MCF 10A (cell line): ENCODE measurements around the gene OR8J1. TPM values are rescaled to one million over a fixed set of nuclear protein-coding genes. Genes with fewer than 3 reads are reported as not detected.

Source experiments
- Bru-seq: library from RNA; stranded (reverse); fragments of 400-500 nt; gene quantifications from one replicate; lab custom pipeline; 2021; lab: Mats Ljungman, UMichigan
- BruChase-seq, 2 experiments: library from RNA; stranded (reverse); fragments of 400-500 nt; gene quantifications; one replicate each; lab custom pipeline; 2021; lab: Mats Ljungman, UMichigan
- BruUV-seq: library from RNA; stranded (reverse); fragments of 400-500 nt; replicated peaks from 2 replicates; lab custom pipeline; 2021; lab: Mats Ljungman, UMichigan
- CTCF ChIA-PET: fragments of 300-600 bp; sonication (Branson Sonifier 250); formaldehyde crosslinking; extraction: SDS; loops from one replicate; lab custom pipeline; 2021; ENCODE audit warnings: antibody characterized with exemption, inconsistent platforms; lab: Yijun Ruan, JAX
- POLR2A ChIA-PET: fragments of 300-600, 350-650 bp; sonication (Branson Sonifier 250); formaldehyde crosslinking; extraction: SDS; loops from one replicate; lab custom pipeline; 2020; ENCODE audit warnings: antibody characterized with exemption, inconsistent platforms; lab: Yijun Ruan, JAX
- DNase-seq: peaks from one replicate; pipeline ENCODE4 v3.0.0-alpha.2; 2018; ENCODE audit not compliant: unreplicated experiment
- H3K27ac Mint-ChIP-seq: one replicate; pipeline ENCODE4 v1.8.0; 2022; ENCODE audit warnings: mild to moderate bottlenecking, low read depth, mixed read lengths; ENCODE audit not compliant: unreplicated experiment
- H3K27me3 Mint-ChIP-seq: one replicate; pipeline ENCODE4 v1.8.0; 2022; ENCODE audit warnings: mixed read lengths; ENCODE audit not compliant: insufficient read depth, unreplicated experiment
- H3K36me3 Mint-ChIP-seq: one replicate; pipeline ENCODE4 v1.8.0; 2022; ENCODE audit warnings: mild to moderate bottlenecking, moderate library complexity, mixed read lengths; ENCODE audit not compliant: insufficient read depth, unreplicated experiment
- H3K4me1 Mint-ChIP-seq: one replicate; pipeline ENCODE4 v1.8.0; 2022; ENCODE audit warnings: mixed read lengths; ENCODE audit not compliant: insufficient read depth, unreplicated experiment
- H3K4me3 Mint-ChIP-seq: one replicate; pipeline ENCODE4 v1.8.0; 2022; ENCODE audit warnings: mild to moderate bottlenecking, moderate library complexity, mixed read lengths; ENCODE audit not compliant: unreplicated experiment
- H3K9me3 Mint-ChIP-seq: one replicate; pipeline ENCODE4 v1.8.0; 2022; ENCODE audit warnings: mixed read lengths; ENCODE audit not compliant: unreplicated experiment
- CTCF ChIP-seq: fragments of 200-600 bp; IDR thresholded peaks from one replicate; pipeline ENCODE4 v1.8.0; 2022; ENCODE audit warnings: antibody characterized with exemption, mild to moderate bottlenecking; ENCODE audit not compliant: unreplicated experiment
- intact Hi-C: fragments of 100-400 bp; cut with micrococcal nuclease; formaldehyde crosslinking; loops from 2 replicates; pipeline ENCODE4 v1.14.1; 2022
- long read RNA-seq: library from polyadenylated mRNA; stranded (forward); transcript quantifications from one replicate; pipeline ENCODE4 v2.0.0, GENCODE V29; 2022
- total RNA-seq: library from RNA; stranded (reverse); gene quantifications from 2 replicates; pipeline ENCODE4 v1.2.3, GENCODE V29; 2022

OR8J1 gene
- total RNA-seq (not detected in 2 replicates), Bru-seq, nascent RNA (not detected), BruChase-seq, experiment 1, labeled RNA remaining after a 6-hour chase (not detected), BruChase-seq, experiment 2, labeled RNA remaining after a 2-hour chase (not detected)
- long read RNA-seq = 0 reads

- POLR2A ChIA-PET = no interaction called here
- BruUV-seq = no TSS peak
- TF ChIP-seq CTCF = no peak
- no peak for DNase-seq
- Mint-ChIP-seq H3K27ac (no peak within 1 kb of the TSS), H3K36me3 (no peaks in the 10 kb centered on the region), H3K9me3 (peaks cover 23% of the 10 kb centered on the region), H3K4me3 (no peak within 1 kb of the TSS), H3K27me3 (no peaks in the 10 kb centered on the region), H3K4me1 (no peaks in the 10 kb centered on the region)
- CTCF ChIA-PET = no interaction called here
- intact Hi-C loops = no loop called here
Measured at GRCh38 chr11:56353991-56354390, at the start of gene OR8J1. Gene OR8J1 (plus strand): TSS chr11:56354291. CDS start chr11:56360247, 5,956 bp downstream.

DNA sequence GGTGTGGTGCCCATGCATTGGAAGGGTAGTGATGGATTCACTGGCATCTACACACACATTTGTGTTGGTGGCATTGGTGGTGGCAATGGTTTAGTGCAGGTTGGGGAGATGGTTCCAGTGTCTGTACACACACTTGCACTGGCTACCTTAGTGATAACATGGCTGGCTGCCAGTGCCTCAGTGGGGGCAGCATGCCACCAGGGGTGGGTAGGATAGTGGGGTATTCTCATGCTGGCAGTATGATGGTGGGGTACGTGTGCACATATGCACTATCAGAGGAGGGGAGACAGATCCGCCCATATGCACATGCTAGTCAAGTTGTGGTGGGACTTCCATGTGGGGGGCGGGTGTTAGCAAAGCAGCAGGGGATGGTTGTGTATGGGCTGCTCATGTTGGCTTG lies 46.3 kb upstream of the OR8J1 start:
- no peaks in the 10 kb centered on the region for H3K36me3 Mint-ChIP-seq
- no peaks in the 10 kb centered on the region for H3K4me1 Mint-ChIP-seq
- ChIA-PET CTCF (no interaction called here), POLR2A (no interaction called here)
- TF ChIP-seq CTCF = no peak
- BruUV-seq = no TSS peak
- intact Hi-C loops = no loop called here
- peaks cover 57% of the 10 kb centered on the region for H3K9me3 Mint-ChIP-seq
- no peaks in the 10 kb centered on the region for H3K27me3 Mint-ChIP-seq
- DNase-seq = no peak
- no peak overlapping the region for H3K27ac Mint-ChIP-seq
- H3K4me3 Mint-ChIP-seq = no peak overlapping the region

GRCh38 chr11:56314844-56315243 lies 39.2 kb upstream of the OR8J1 start, which contains the start of gene OR8K3:
Gene OR8K3 (plus strand): TSS chr11:56315144. CDS start chr11:56318307, 3,163 bp downstream.
- no peak for TF ChIP-seq CTCF
- H3K4me1 Mint-ChIP-seq = no peaks in the 10 kb centered on the region
- no TSS peak for BruUV-seq
- DNase-seq = no peak
- H3K27ac Mint-ChIP-seq = no peak within 1 kb of the TSS
- intact Hi-C loops = no loop called here
- H3K36me3 Mint-ChIP-seq = no peaks in the 10 kb centered on the region
- no peak within 1 kb of the TSS for H3K4me3 Mint-ChIP-seq
- H3K27me3 Mint-ChIP-seq = no peaks in the 10 kb centered on the region
- ChIA-PET CTCF (no interaction called here), POLR2A (no interaction called here)
- H3K9me3 Mint-ChIP-seq = peaks cover 35% of the 10 kb centered on the region

DNA sequence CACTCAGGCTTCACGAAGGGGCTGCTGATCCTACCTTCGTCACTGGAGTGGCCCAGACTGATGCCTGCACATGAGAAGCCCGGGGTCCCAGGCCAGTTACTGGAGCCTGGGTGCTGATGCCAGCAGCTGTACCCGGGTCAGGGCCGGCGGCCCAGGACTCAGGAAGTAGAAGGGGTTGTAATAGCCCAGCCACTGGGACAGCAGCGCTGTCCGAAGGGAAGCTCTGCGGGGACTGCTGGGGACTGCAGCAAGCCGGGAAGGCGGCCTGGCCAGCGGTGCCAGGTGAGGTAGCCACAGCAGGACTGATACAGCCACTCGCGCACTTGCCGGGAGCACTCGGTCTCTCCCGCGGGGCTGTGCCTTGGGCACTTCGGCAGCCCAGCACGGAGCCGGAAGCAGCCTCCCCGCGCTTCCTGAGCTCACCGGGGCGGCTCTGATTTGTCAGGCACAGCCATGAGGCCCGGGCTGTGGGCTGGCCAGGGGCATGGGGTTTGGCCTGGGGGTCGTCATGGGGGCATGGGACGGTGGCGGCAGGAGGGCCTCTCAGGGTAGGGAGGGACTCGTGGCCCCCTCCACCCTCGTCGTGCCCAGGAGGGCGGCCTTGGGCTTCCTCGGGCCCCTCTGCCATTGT lies 22.1 kb upstream of the OR8J1 start:
- no TSS peak for BruUV-seq
- peaks cover 18% of the 10 kb centered on the region for H3K9me3 Mint-ChIP-seq
- no peak overlapping the region for H3K27ac Mint-ChIP-seq

More for the DNA sequence above, 22.1 kb upstream of the OR8J1 start:
- no peaks in the 10 kb centered on the region for H3K36me3 Mint-ChIP-seq
- H3K4me3 Mint-ChIP-seq = no peak overlapping the region
- POLR2A ChIA-PET = no interaction called here
- CTCF ChIA-PET = interaction anchor here (0.5 kb wide), 1 partner anchor 305 kb away, joined by 3 read pairs; no protein-coding TSS in a partner anchor
- no peaks in the 10 kb centered on the region for H3K27me3 Mint-ChIP-seq
- H3K4me1 Mint-ChIP-seq = no peaks in the 10 kb centered on the region
- intact Hi-C loops = no loop called here
- TF ChIP-seq CTCF = no peak
- no peak for DNase-seq
